Measurements from ENCODE around the gene LYPD6B. TPM values are rescaled to one million over a fixed set of nuclear protein-coding genes. Genes with fewer than 3 reads are reported as not detected.

LYPD6B gene
- total RNA-seq, 1 experiment from 2014 or later: 6.1 TPM

- TF ChIP-seq CTCF (IDR thresholded peaks at IDR 0.05 in 2 of 3, conservative IDR thresholded peaks at IDR 0.05 in 1 of 3; ENCODE audit: borderline replicate concordance in 1 of 3, insufficient read depth in 1 of 3, low read depth in 2 of 3, low read length in 2 of 3): no peak
These were observed 4.8 kb upstream of the LYPD6B start (continued) for GRCh38 chr2:149033716-149034115.

GRCh38 chr2:149034406-149034805 lies 4.1 kb upstream of the LYPD6B start:
- Histone ChIP-seq H4K20me1 (ENCODE audit: insufficient read depth) (no peaks in the 10 kb centered on the region), H3K9ac (ENCODE audit: low read length) (no peak overlapping the region), H2AFZ (ENCODE audit: low read depth, low read length, poor library complexity, severe bottlenecking) (no peak overlapping the region), H3K4me2 (ENCODE audit: low read length) (no peak overlapping the region), H3K4me3 (replicated peaks in 1 of 2; ENCODE audit: low read depth in 1 of 2, low read length in 2 of 2) (no peak overlapping the region), H3K27ac (ENCODE audit: low read depth, low read length) (no peak overlapping the region), H3K9me2 (ENCODE audit: insufficient read depth) (no peaks in the 10 kb centered on the region), H3K27me3 (ENCODE audit: insufficient read depth, low read length) (peaks cover 5% of the 10 kb centered on the region; the same call in 1 of the 2 replicates), H3K36me3 (ENCODE audit: control insufficient read depth in 1 of 2, insufficient read depth in 2 of 2, low read length in 2 of 2) (no peaks in the 10 kb centered on the region), H3K4me1 (ENCODE audit: control insufficient read depth in 1 of 2, insufficient read depth in 2 of 2, low read length in 2 of 2) (peaks cover 2 to 15% of the 10 kb centered on the region in 2 experiments; a peak in 2 of 4 replicates), H3K9me3 (ENCODE audit: control insufficient read depth in 1 of 2, insufficient read depth in 1 of 2, low read depth in 1 of 2, low read length in 2 of 2) (no peaks in the 10 kb centered on the region), H3K79me2 (ENCODE audit: insufficient read depth, low read length) (no peaks in the 10 kb centered on the region)
- CTCF ChIA-PET: interaction anchor here (4.8 kb wide), 1 partner anchor 18 kb away, joined by 23 read pairs; no protein-coding TSS in a partner anchor
- RAD21 ChIA-PET (ENCODE audit: low non-redundant PET in 1 of 2, low total read pairs in 2 of 2, uncharacterized antibody in 2 of 2, unreplicated experiment in 2 of 2): no interaction called here
- TF ChIP-seq SRF (IDR thresholded peaks at IDR 0.05; ENCODE audit: low read depth) (no peak), CEBPB (IDR thresholded peaks at IDR 0.05; ENCODE audit: low read depth) (no peak), CTCF (IDR thresholded peaks at IDR 0.05 in 2 of 3, conservative IDR thresholded peaks at IDR 0.05 in 1 of 3; ENCODE audit: borderline replicate concordance in 1 of 3, insufficient read depth in 1 of 3, low read depth in 2 of 3, low read length in 2 of 3) (no peak)
- DNase-seq (ENCODE audit: low read depth, low spot score) (no peak), ATAC-seq (no peak)
- no TSS peak for BruUV-seq (replicated peaks)
- intact Hi-C loops (cut with micrococcal nuclease): no loop called here
- POLR2A ChIA-PET: no interaction called here
